Keratinocyte (primary cell): ENCODE results near the gene PAN2. TPM values are rescaled to one million over a fixed set of nuclear protein-coding genes. Genes with fewer than 3 reads are reported as not detected.

Source experiments
- DNase-seq: peaks from one replicate; pipeline ENCODE4 v3.0.0-alpha.2; 2011; ENCODE audit warnings: low read depth, missing footprints, low spot score
- FAIRE-seq: peaks from 2 replicates; lab custom pipeline; 2011; peaks lifted over from hg19 to GRCh38; lab: Jason Lieb, UNC
- H2AFZ ChIP-seq: 2 replicates; pipeline ENCODE4 v1.6.0; 2012; ENCODE audit warnings: low read length, control low read depth, inconsistent platforms; ENCODE audit not compliant: control insufficient read depth
- H3K27ac ChIP-seq: 2 replicates; pipeline ENCODE4 v1.5.1; 2011; ENCODE audit warnings: low read length; ENCODE audit not compliant: control insufficient read depth, insufficient read depth
- H3K27me3 ChIP-seq: 3 replicates; pipeline ENCODE4 v1.6.0; 2011; ENCODE audit warnings: low read length; ENCODE audit not compliant: control insufficient read depth, insufficient read depth; ENCODE audit errors: extremely low read depth
- H3K36me3 ChIP-seq, 2 experiments: 2 replicates in 1 of 2; 3 replicates in 1 of 2; pipeline ENCODE4 v1.5.1; 2011; ENCODE audit warnings: low read length in 2 of 2, mild to moderate bottlenecking in 1 of 2; ENCODE audit not compliant: control insufficient read depth in 2 of 2, insufficient read depth in 2 of 2; ENCODE audit errors: extremely low read depth in 1 of 2
- H3K4me1 ChIP-seq: 3 replicates; pipeline ENCODE4 v1.5.1; 2011; ENCODE audit warnings: low read length; ENCODE audit not compliant: control insufficient read depth, insufficient read depth; ENCODE audit errors: extremely low read depth
- H3K4me2 ChIP-seq: 3 replicates; pipeline ENCODE4 v1.6.0; 2011; ENCODE audit warnings: low read depth, low read length; ENCODE audit not compliant: control insufficient read depth, insufficient read depth; ENCODE audit errors: extremely low read depth
- H3K4me3 ChIP-seq, 3 experiments: fragments of 200-600 bp in 1 of 3; sonication (generic) in 1 of 3; 2 replicates in 2 of 3; 3 replicates in 1 of 3; pipeline ENCODE4 v1.5.1; 2011 to 2016; ENCODE audit warnings: low read length in 3 of 3, mild to moderate bottlenecking in 3 of 3, control low read depth in 2 of 3, inconsistent platforms in 1 of 3, low read depth in 1 of 3, mixed read lengths in 1 of 3, mixed run types in 1 of 3, moderate library complexity in 1 of 3; ENCODE audit not compliant: control insufficient read depth in 2 of 3, insufficient read depth in 2 of 3; ENCODE audit errors: extremely low read depth in 1 of 3
- H3K79me2 ChIP-seq: 2 replicates; pipeline ENCODE4 v1.6.0; 2012; ENCODE audit warnings: low read length; ENCODE audit not compliant: control insufficient read depth, insufficient read depth
- H3K9ac ChIP-seq: 3 replicates; pipeline ENCODE4 v1.6.0; 2011; ENCODE audit warnings: low read length; ENCODE audit not compliant: control insufficient read depth, insufficient read depth; ENCODE audit errors: extremely low read depth
- H3K9me1 ChIP-seq: 3 replicates; pipeline ENCODE4 v1.6.0; 2011; ENCODE audit warnings: low read length; ENCODE audit not compliant: control insufficient read depth, insufficient read depth; ENCODE audit errors: extremely low read depth
- H3K9me3 ChIP-seq: 2 replicates; pipeline ENCODE4 v1.5.1; 2012; ENCODE audit warnings: low read depth, low read length; ENCODE audit not compliant: control insufficient read depth
- H4K20me1 ChIP-seq: 3 replicates; pipeline ENCODE4 v1.6.0; 2011; ENCODE audit warnings: low read length; ENCODE audit not compliant: control insufficient read depth, insufficient read depth; ENCODE audit errors: extremely low read depth
- CTCF ChIP-seq, 3 experiments: IDR thresholded peaks in 1 of 3; conservative IDR thresholded peaks in 1 of 3; optimal IDR thresholded peaks in 1 of 3; 2 replicates in 2 of 3; 3 replicates in 1 of 3; pipeline versions ENCODE3 to v1.5.1; 2011; ENCODE audit warnings: low read length in 3 of 3, mild to moderate bottlenecking in 3 of 3, moderate library complexity in 2 of 3, control low read depth in 1 of 3, inconsistent platforms in 1 of 3; ENCODE audit not compliant: insufficient read depth in 2 of 3; ENCODE audit errors: extremely low read depth in 1 of 3
- EZH2 ChIP-seq: IDR thresholded peaks from one replicate; pipeline ENCODE4 v1.6.1; 2012; ENCODE audit warnings: inconsistent platforms, mild to moderate bottlenecking, low read length, moderate library complexity
- dilution Hi-C: fragments of 300-500 bp; cut with MboI; formaldehyde crosslinking; loops from one replicate; pipeline ENCODE4 v1.7.0; 2020; ENCODE audit warnings: low sequenced_read_pairs; ENCODE audit not compliant: extremely low pct_ligation_motif_present
- polyA plus RNA-seq, 5 experiments: library from polyadenylated mRNA; depleted of rRNA in 3 of 5; stranded (reverse) in 3 of 5; stranded (forward) in 1 of 5; unstranded in 1 of 5; fragments of >200 nt; gene quantifications; 1 replicate in 1 of 5; 2 replicates in 3 of 5; 3 replicates in 1 of 5; pipeline versions ENCODE4 v1.2.1 to v1.2.3, GENCODE V29; 2011 to 2012; ENCODE audit warnings: missing spikeins in 2 of 5, low read depth in 1 of 5, low replicate concordance in 1 of 5
- small RNA-seq, 3 experiments: library from RNA; depleted of rRNA; stranded (forward); fragments of <200 nt; gene quantifications; one replicate each; pipeline ENCODE3, GENCODE V24; 2012; ENCODE audit warnings: low read depth in 3 of 3, low replicate concordance in 1 of 3; ENCODE audit not compliant: insufficient read length in 3 of 3

Gene PAN2
- polyA plus RNA-seq, 1 donor (not counting 4 experiments of a cell fraction or from before 2014, with no cell fraction given) = 26.3 TPM

- TF ChIP-seq EZH2 (no peak), CTCF (optimal IDR thresholded peaks at IDR 0.05 in 1 of 3, IDR thresholded peaks at IDR 0.05 in 1 of 3, conservative IDR thresholded peaks at IDR 0.05 in 1 of 3; ENCODE audit: extremely low read depth in 1 of 3, insufficient read depth in 2 of 3, low read length in 3 of 3) (peak; percentile 71 to 89 (median 82))
- H3K27me3 ChIP-seq = no peaks in the 10 kb centered on the region
- H3K79me2 ChIP-seq = no peaks in the 10 kb centered on the region
- dilution Hi-C loops = no loop called here
- peak within 1 kb of the TSS; percentile 70 for H3K27ac ChIP-seq
- no peak for DNase-seq
- H3K36me3 ChIP-seq = peaks cover 0 to 9% of the 10 kb centered on the region in 2 experiments
- no peaks in the 10 kb centered on the region for H3K9me1 ChIP-seq
- H4K20me1 ChIP-seq = no peaks in the 10 kb centered on the region
- peak within 1 kb of the TSS; percentile 48 to 92 (median 78) for H3K4me3 ChIP-seq
- peak within 1 kb of the TSS; percentile 98 for H3K4me2 ChIP-seq
- peak within 1 kb of the TSS; percentile 87 for H3K9ac ChIP-seq
- peaks cover 9% of the 10 kb centered on the region for H3K4me1 ChIP-seq
- peak within 1 kb of the TSS; percentile 96 for H2AFZ ChIP-seq
- peak; percentile 41 for FAIRE-seq
- no peaks in the 10 kb centered on the region for H3K9me3 ChIP-seq
Observed at GRCh38 chr12:56266693-56267442, 66.9 kb downstream of the PAN2 start, which contains the start of gene COQ10A. Gene COQ10A (plus strand): TSS chr12:56266942. CDS start chr12:56267119, 177 bp downstream.

Small RNAs within 50 kb of the gene (small RNA-seq; reads per million reads assigned to genes)
- gene RNU7-40P = 0.07 to 1.7 (median 0.25) reads per million in 3 experiments

Other genes with a start within 250 kb of the PAN2 start
- gene PA2G4, start 229.4 kb downstream of the PAN2 start, polyA plus RNA-seq = 247 to 505 TPM (median 480 TPM) in 3 replicates
- 7,566 to 10,481 TPM (median 10,062 TPM) in 3 replicates for gene RPL41, start 217.4 kb downstream of the PAN2 start, polyA plus RNA-seq
- gene ZC3H10, start 215.7 kb downstream of the PAN2 start, polyA plus RNA-seq = 0.81 to 1.0 TPM (median 0.85 TPM) in 3 replicates
- gene ESYT1, start 205.7 kb downstream of the PAN2 start, polyA plus RNA-seq = 140 to 205 TPM (median 141 TPM) in 3 replicates
- 42.3 to 44.9 TPM (median 44.9 TPM) in 3 replicates for gene MYL6B, start 181.4 kb downstream of the PAN2 start, polyA plus RNA-seq
- gene MYL6, start 175.6 kb downstream of the PAN2 start, polyA plus RNA-seq = 3,666 to 4,542 TPM (median 4,521 TPM) in 3 replicates
- gene SMARCC2, start 144.5 kb downstream of the PAN2 start, polyA plus RNA-seq = 23.3 to 37.6 TPM (median 32.5 TPM) in 3 replicates
- gene RNF41, start 112.1 kb downstream of the PAN2 start, polyA plus RNA-seq = 42.2 to 62.0 TPM (median 49.7 TPM) in 3 replicates
- gene NABP2, start 109.7 kb downstream of the PAN2 start, polyA plus RNA-seq = 45.6 to 53.5 TPM (median 53.0 TPM) in 3 replicates
- gene SLC39A5, start 103.9 kb downstream of the PAN2 start, polyA plus RNA-seq = 0.09 TPM in 1 of 3 replicates, not detected in the others
- gene ANKRD52, start 75.6 kb downstream of the PAN2 start, polyA plus RNA-seq = 14.0 to 21.0 TPM (median 15.2 TPM) in 3 replicates
- 7.5 to 12.1 TPM (median 11.6 TPM) in 3 replicates for gene COQ10A, start 67.1 kb downstream of the PAN2 start, polyA plus RNA-seq
- 54.3 to 197 TPM (median 105 TPM) in 3 replicates for gene CS, start 33.7 kb downstream of the PAN2 start, polyA plus RNA-seq
- gene CNPY2, start 18.0 kb downstream of the PAN2 start, polyA plus RNA-seq = 122 to 162 TPM (median 160 TPM) in 3 replicates
- gene IL23A, start 4.9 kb upstream of the PAN2 start, polyA plus RNA-seq = 0.68 to 1.6 TPM (median 1.5 TPM) in 3 replicates
- 95.8 to 120 TPM (median 109 TPM) in 3 replicates for gene STAT2, start 26.1 kb upstream of the PAN2 start, polyA plus RNA-seq
- not detected in 3 replicates for gene APOF, start 28.9 kb upstream of the PAN2 start, polyA plus RNA-seq
- 1.4 to 3.5 TPM (median 2.6 TPM) in 3 replicates for gene TIMELESS, start 115.4 kb upstream of the PAN2 start, polyA plus RNA-seq
- not detected in 3 replicates for gene MIP, start 120.7 kb upstream of the PAN2 start, polyA plus RNA-seq
- gene SPRYD4, start 134.6 kb upstream of the PAN2 start, polyA plus RNA-seq = 2.1 to 3.3 TPM (median 3.1 TPM) in 3 replicates
- gene GLS2, start 154.2 kb upstream of the PAN2 start, polyA plus RNA-seq = 0.63 to 0.87 TPM (median 0.68 TPM) in 3 replicates
- gene RBMS2, start 187.8 kb upstream of the PAN2 start, polyA plus RNA-seq = 46.2 to 83.0 TPM (median 64.5 TPM) in 3 replicates